Measurements from ENCODE around the gene DFFA.
A peak's percentile ranks its signal among the peaks of the same experiment; 100 is the strongest.
"Not testable (repeated sequence)": the region's sequence is repeated elsewhere in the genome, so short reads cannot be mapped to it uniquely, and the experiment has no call there.

The DFFA gene

GRCh38 chr1:10457462-10457861, 14.9 kb downstream of the DFFA start:
- DNase-seq, result not testable (repeated sequence)

GRCh38 chr1:10456661-10457060, 15.7 kb downstream of the DFFA start:
- no peak for DNase-seq

- no peak for DNase-seq
Observed at GRCh38 chr1:10456048-10456447, 16.3 kb downstream of the DFFA start.

- DNase-seq, result no peak
Observed at GRCh38 chr1:10451287-10451686, 21.0 kb downstream of the DFFA start.

GRCh38 chr1:10450836-10451235, 21.5 kb downstream of the DFFA start:
- DNase-seq, result no peak

- no peak for DNase-seq
Observed at GRCh38 chr1:10450156-10450814, 22.0 kb downstream of the DFFA start.

- DNase-seq, result no peak
Observed at GRCh38 chr1:10449751-10450150, 22.6 kb downstream of the DFFA start, which contains the start of gene CORT. TSS of gene CORT (plus strand) at chr1:10450031. CDS start at chr1:10450224, 193 bp downstream.

- DNase-seq, result no peak
Observed at GRCh38 chr1:10446790-10447422, 25.4 kb downstream of the DFFA start.

GRCh38 chr1:10444795-10445397, 27.4 kb downstream of the DFFA start:
- DNase-seq, result no peak

GRCh38 chr1:10444248-10444647, 28.1 kb downstream of the DFFA start:
- DNase-seq, result no peak

- DNase-seq, result no peak
Observed at GRCh38 chr1:10440794-10441193, 31.5 kb downstream of the DFFA start.

GRCh38 chr1:10440305-10440704, 32.0 kb downstream of the DFFA start:
- no peak for DNase-seq

GRCh38 chr1:10438677-10439163, 33.6 kb downstream of the DFFA start:
- no peak for DNase-seq

GRCh38 chr1:10437052-10437451, 35.3 kb downstream of the DFFA start:
- no peak for DNase-seq

- no peak for DNase-seq
Observed at GRCh38 chr1:10434590-10434989, 37.7 kb downstream of the DFFA start.

- no peak for DNase-seq
Observed at GRCh38 chr1:10433790-10434189, 38.5 kb downstream of the DFFA start.

- DNase-seq, result no peak
Observed at GRCh38 chr1:10432910-10433700, 39.2 kb downstream of the DFFA start.

- no peak for DNase-seq
Observed at GRCh38 chr1:10431070-10431730, 41.1 kb downstream of the DFFA start.

- DNase-seq, result peak; percentile 85 to 94
Observed at GRCh38 chr1:10430216-10431069, 41.9 kb downstream of the DFFA start, which contains the start of gene CENPS. TSS of gene CENPS (plus strand) at chr1:10430433. CDS start at chr1:10430518, 85 bp downstream.

- no peak for DNase-seq
Observed at GRCh38 chr1:10429868-10430215, 42.5 kb downstream of the DFFA start.

- no peak for DNase-seq
Observed at GRCh38 chr1:10428984-10429383, 43.3 kb downstream of the DFFA start.

GRCh38 chr1:10426535-10426848, 45.8 kb downstream of the DFFA start:
- DNase-seq, result not testable (repeated sequence)
